Ishikawa (cell line): ENCODE data around the gene ETV6.

Source experiments
- CEBPB ChIP-seq: IDR thresholded peaks from 2 replicates; pipeline ENCODE4 v1.6.1; 2012
- CREB1 ChIP-seq: IDR thresholded peaks from 2 replicates; pipeline ENCODE4 v1.6.1; 2012; ENCODE audit warnings: low read depth
- EGR1 ChIP-seq: IDR thresholded peaks from 2 replicates; pipeline ENCODE4 v1.6.1; 2012
- EP300 ChIP-seq: IDR thresholded peaks from 2 replicates; pipeline ENCODE4 v1.6.1; 2012; ENCODE audit warnings: borderline replicate concordance
- FOXM1 ChIP-seq: IDR thresholded peaks from 2 replicates; pipeline ENCODE4 v1.6.1; 2012; ENCODE audit warnings: low read depth, borderline replicate concordance
- MAX ChIP-seq: IDR thresholded peaks from 2 replicates; pipeline ENCODE4 v1.6.1; 2012
- NFIC ChIP-seq: IDR thresholded peaks from 2 replicates; pipeline ENCODE4 v1.6.1; 2012
- RAD21 ChIP-seq: IDR thresholded peaks from 2 replicates; pipeline ENCODE4 v1.6.1; 2012; ENCODE audit warnings: low read depth
- REST ChIP-seq: IDR thresholded peaks from 2 replicates; pipeline ENCODE4 v1.6.1; 2012; ENCODE audit warnings: low read depth, mild to moderate bottlenecking
- TAF1 ChIP-seq: IDR thresholded peaks from 2 replicates; pipeline ENCODE4 v1.6.1; 2012; ENCODE audit warnings: low read depth, mild to moderate bottlenecking
- TCF12 ChIP-seq: IDR thresholded peaks from 2 replicates; pipeline ENCODE4 v1.6.1; 2012; ENCODE audit warnings: low read depth
- TEAD4 ChIP-seq: IDR thresholded peaks from 2 replicates; pipeline ENCODE4 v1.6.1; 2012
- USF1 ChIP-seq: IDR thresholded peaks from 2 replicates; pipeline ENCODE4 v1.6.1; 2012
- YY1 ChIP-seq: IDR thresholded peaks from 2 replicates; pipeline ENCODE4 v1.6.1; 2012; ENCODE audit warnings: low read depth
- ZBTB7A ChIP-seq: IDR thresholded peaks from 2 replicates; pipeline ENCODE4 v1.6.1; 2012; ENCODE audit warnings: low read depth

Gene ETV6

GRCh38 chr12:11756022-11756421, 106.5 kb downstream of the ETV6 start:
- TF ChIP-seq EGR1 (no peak), MAX (no peak), USF1 (no peak), TAF1 (no peak), RAD21 (no peak), TCF12 (no peak), YY1 (no peak), NFIC (no peak), REST (no peak), TEAD4 (no peak), CEBPB (no peak), CREB1 (no peak), ZBTB7A (no peak), FOXM1 (no peak), EP300 (no peak)

- TF ChIP-seq CREB1 (no peak), MAX (no peak), TEAD4 (no peak), TCF12 (no peak)
Measured at GRCh38 chr12:11756523-11756922, 107.0 kb downstream of the ETV6 start.

GRCh38 chr12:11757095-11757494, 107.6 kb downstream of the ETV6 start:
- TF ChIP-seq TAF1 (no peak), FOXM1 (no peak), EP300 (no peak), YY1 (no peak), RAD21 (no peak), TEAD4 (no peak), EGR1 (no peak), CEBPB (no peak), TCF12 (no peak), NFIC (no peak), ZBTB7A (no peak)

- TF ChIP-seq TAF1 (no peak), TCF12 (no peak), CEBPB (no peak), EP300 (no peak), NFIC (no peak), USF1 (no peak), RAD21 (no peak), TEAD4 (no peak), MAX (no peak), CREB1 (no peak), REST (no peak), FOXM1 (no peak), EGR1 (no peak), YY1 (no peak), ZBTB7A (no peak)
Measured at GRCh38 chr12:11757531-11757930, 108.1 kb downstream of the ETV6 start.

- TF ChIP-seq CREB1 (no peak), USF1 (no peak), MAX (no peak), NFIC (no peak), TAF1 (no peak), RAD21 (no peak), EGR1 (no peak), CEBPB (no peak), ZBTB7A (no peak)
Measured at GRCh38 chr12:11758087-11758486, 108.6 kb downstream of the ETV6 start.
